ENCODE results near the gene ROR2. TPM values are rescaled to one million over a fixed set of nuclear protein-coding genes. Genes with fewer than 3 reads are reported as not detected.

The ROR2 gene
- total RNA-seq, 6 experiments from 2014 or later: 0.09 TPM; not detected in 5

- Mint-ChIP-seq H3K27me3 (ENCODE audit: insufficient read depth) (peaks cover 8% of the 10 kb centered on the region), H3K9me3 (no peaks in the 10 kb centered on the region), H3K27ac (no peak overlapping the region), H3K36me3 (ENCODE audit: low read depth) (no peaks in the 10 kb centered on the region), H3K4me1 (ENCODE audit: low read depth) (no peaks in the 10 kb centered on the region), H3K4me3 (no peak overlapping the region)
- TF ChIP-seq CTCF (IDR thresholded peaks at IDR 0.05): no peak
- DNase-seq: no peak
Observed at GRCh38 chr9:91816356-91816755, 133.7 kb downstream of the ROR2 start.

- Mint-ChIP-seq H3K27me3 (ENCODE audit: insufficient read depth) (peaks cover 6% of the 10 kb centered on the region), H3K27ac (no peak overlapping the region), H3K9me3 (no peaks in the 10 kb centered on the region), H3K4me3 (no peak overlapping the region), H3K4me1 (ENCODE audit: low read depth) (no peaks in the 10 kb centered on the region), H3K36me3 (ENCODE audit: low read depth) (no peaks in the 10 kb centered on the region)
- DNase-seq: no peak
- no peak for TF ChIP-seq CTCF (IDR thresholded peaks at IDR 0.05)
Observed at GRCh38 chr9:91815896-91816295, 134.1 kb downstream of the ROR2 start.

- H3K4me1 Mint-ChIP-seq (ENCODE audit: low read depth): peaks cover under 1% of the 10 kb centered on the region; the same call in 1 of the 2 replicates
- H3K4me3 Mint-ChIP-seq: no peak overlapping the region
- H3K9me3 Mint-ChIP-seq: no peaks in the 10 kb centered on the region
- TF ChIP-seq CTCF (IDR thresholded peaks at IDR 0.05): no peak
- no peak overlapping the region for H3K27ac Mint-ChIP-seq
- DNase-seq: no peak
- H3K36me3 Mint-ChIP-seq (ENCODE audit: low read depth): no peaks in the 10 kb centered on the region
- H3K27me3 Mint-ChIP-seq (ENCODE audit: insufficient read depth): peaks cover 6% of the 10 kb centered on the region
Observed at GRCh38 chr9:91814753-91815152, 135.3 kb downstream of the ROR2 start.

GRCh38 chr9:91814201-91814600 lies 135.8 kb downstream of the ROR2 start:
- H3K27me3 Mint-ChIP-seq (ENCODE audit: insufficient read depth): peaks cover 6% of the 10 kb centered on the region
- H3K4me1 Mint-ChIP-seq (ENCODE audit: low read depth): peaks cover 6% of the 10 kb centered on the region
- H3K9me3 Mint-ChIP-seq: no peaks in the 10 kb centered on the region
- no peak overlapping the region for H3K4me3 Mint-ChIP-seq
- TF ChIP-seq CTCF (IDR thresholded peaks at IDR 0.05): no peak
- H3K27ac Mint-ChIP-seq: no peak overlapping the region
- H3K36me3 Mint-ChIP-seq (ENCODE audit: low read depth): no peaks in the 10 kb centered on the region
- no peak for DNase-seq

GRCh38 chr9:91813176-91813795 lies 136.7 kb downstream of the ROR2 start:
- Mint-ChIP-seq H3K27me3 (ENCODE audit: insufficient read depth) (peaks cover 6% of the 10 kb centered on the region), H3K27ac (no peak overlapping the region), H3K4me1 (ENCODE audit: low read depth) (peaks cover 10% of the 10 kb centered on the region), H3K4me3 (no peak overlapping the region), H3K36me3 (ENCODE audit: low read depth) (no peaks in the 10 kb centered on the region), H3K9me3 (no peaks in the 10 kb centered on the region)
- DNase-seq: no peak
- TF ChIP-seq CTCF (IDR thresholded peaks at IDR 0.05): no peak

Data from HFFc6 (cell line).